Right ventricle myocardium inferior (tissue), 1 donor: ENCODE results near the gene PHC2. TPM values are rescaled to one million over a fixed set of nuclear protein-coding genes. Genes with fewer than 3 reads are reported as not detected.
A peak's percentile ranks its signal among the peaks of the same experiment; 100 is the strongest.

Experiments
- ATAC-seq: fragments of 200-7000 bp; cut with Tn5 transposase; one replicate; pipeline ENCODE4 v1.9.1; 2020; ENCODE audit warnings: mild to moderate bottlenecking, moderate library complexity
- DNase-seq: peaks from one replicate; pipeline ENCODE4 v3.0.0; 2021; ENCODE audit errors: missing footprints
- intact Hi-C: fragments of 100-400 bp; cut with DNase I; formaldehyde crosslinking; loops from one replicate; pipeline ENCODE4 v1.11.0; 2022
- total RNA-seq: library from RNA; stranded (reverse); fragmentation: NEBNext Ultra II Directional; extraction: Animal tissue kit (Norgen Biotek cat#: 25700); gene quantifications from one replicate; pipeline ENCODE4 v1.2.1, GENCODE V29; 2021
- donor health status: DM: no; HTN: yes; CAD: no; lungs with severe emphysema.

The PHC2 gene
- total RNA-seq, 1 donor from 2014 or later, result 102 TPM

DNA sequence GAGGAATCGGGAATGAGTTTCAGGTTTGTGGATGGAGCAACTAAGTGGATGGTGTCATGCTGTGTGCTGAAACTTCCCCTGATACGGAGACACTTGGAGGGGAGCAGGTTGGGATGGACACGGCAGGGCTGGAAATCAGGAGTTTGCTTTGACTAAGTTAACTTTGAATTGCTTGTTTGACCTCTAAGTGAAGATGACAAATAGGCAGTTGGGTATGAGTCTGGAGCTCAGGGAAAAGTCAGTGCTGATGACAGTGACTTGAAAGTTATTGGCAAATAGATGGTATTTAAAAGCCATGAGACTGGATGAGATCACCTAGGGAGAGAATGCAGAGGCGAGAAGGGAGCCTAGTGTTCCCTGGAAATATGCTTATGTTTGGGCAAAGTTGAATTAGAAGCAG lies 28.8 kb upstream of the PHC2 start:
- intact Hi-C loops, result loop anchor here (2.0 kb wide), 1 partner anchor 89 kb away; no protein-coding TSS in a partner anchor
- ATAC-seq (no peak), DNase-seq (no peak)

DNA sequence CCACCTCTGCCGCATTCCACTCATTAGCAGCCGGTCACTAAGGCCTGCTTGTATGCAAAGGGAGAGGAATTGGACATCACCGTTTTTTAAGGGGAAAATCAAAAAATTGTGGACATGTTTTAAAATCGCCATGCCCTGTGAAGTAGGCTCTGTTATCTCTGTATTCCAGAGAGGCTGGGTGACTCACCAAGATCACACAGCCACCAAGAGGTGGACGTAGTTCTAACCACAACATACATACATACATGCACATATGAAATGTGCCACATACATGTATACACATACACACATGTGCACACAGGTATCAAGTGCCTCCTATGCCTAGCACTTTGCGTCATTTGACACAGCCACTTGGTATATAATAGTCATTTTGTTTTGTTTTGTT lies 25.6 kb upstream of the PHC2 start:
- ATAC-seq (no peak), DNase-seq (no peak)
- intact Hi-C loops, result no loop called here

DNA sequence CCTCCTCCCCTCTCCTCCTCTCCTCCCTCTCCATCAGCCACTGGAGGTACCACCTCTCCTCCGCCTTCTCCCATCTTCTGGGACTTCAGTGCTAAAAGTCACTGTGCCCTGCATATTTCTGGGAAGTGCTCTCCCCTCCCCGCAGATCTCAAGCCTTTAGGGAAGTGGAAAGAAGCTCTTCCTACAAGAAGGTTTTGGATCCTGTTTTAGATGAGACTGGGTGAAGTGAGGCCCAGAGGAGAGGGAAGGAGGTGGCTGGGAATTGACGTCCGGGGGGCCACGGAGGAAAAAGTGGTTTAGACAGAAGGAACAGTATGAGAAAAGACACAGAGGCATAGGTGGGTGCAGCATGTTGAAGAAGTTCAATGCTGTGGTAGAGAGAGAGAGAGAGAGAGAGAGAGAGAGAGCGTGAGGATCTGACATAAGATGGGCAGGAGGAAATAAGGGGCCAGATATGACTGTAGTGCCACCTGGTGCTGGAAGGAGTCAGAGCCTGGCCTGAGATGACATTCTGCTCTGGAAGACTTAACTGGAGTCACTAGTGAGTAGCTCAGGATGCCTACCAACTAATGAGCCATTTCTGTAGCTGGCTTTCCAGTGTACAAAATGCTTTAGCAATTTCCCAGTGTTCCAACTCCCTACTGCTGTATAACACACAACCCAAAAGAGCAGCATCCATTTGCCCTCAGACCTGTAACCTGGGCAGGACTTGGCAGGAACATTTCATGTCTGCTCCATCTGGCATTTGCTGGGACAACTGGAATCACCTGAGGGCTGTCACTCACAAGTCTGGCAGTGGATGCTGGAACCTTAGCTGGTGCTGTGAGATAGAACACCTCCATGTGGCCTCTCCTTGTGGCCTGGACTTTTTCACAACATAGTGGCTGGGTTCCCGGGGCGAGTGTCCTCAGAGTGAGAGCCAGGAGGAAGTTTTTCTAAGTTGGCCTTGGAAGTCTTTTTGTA lies 24.9 kb upstream of the PHC2 start:
- ATAC-seq (peak; percentile 82), DNase-seq (no peak)
- intact Hi-C loops, result no loop called here

DNA sequence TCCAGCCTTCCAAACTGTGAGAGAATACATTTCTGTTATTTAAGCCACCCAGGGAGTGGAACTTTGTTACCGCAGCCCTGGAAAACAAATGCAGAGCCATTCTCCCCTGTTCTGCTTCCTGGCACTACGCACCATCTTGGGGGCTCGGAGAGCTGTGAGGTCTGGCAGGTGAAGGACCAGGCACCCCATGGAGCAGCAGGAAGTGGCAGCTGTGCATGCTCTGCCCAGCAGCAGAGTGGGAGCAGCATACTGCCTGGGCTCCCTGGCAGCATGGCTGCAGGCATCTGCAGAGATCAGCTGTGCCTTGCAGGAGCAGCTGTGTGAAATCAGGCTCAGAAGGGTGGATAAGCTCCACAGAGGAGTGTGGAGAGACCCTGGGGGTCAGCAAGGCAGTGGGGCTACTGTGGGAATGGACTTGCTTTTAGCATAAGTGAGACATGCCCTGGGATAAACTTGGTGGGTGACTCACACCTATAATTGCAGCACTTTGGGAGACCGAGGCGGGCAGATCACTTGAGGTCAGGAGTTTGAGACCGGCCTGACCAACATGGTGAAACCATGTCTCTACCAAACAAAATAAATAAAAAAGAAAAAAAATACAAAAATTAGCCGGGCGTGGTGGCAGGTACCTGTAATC lies 23.9 kb upstream of the PHC2 start:
- ATAC-seq (no peak), DNase-seq (no peak)
- intact Hi-C loops, result no loop called here

DNA sequence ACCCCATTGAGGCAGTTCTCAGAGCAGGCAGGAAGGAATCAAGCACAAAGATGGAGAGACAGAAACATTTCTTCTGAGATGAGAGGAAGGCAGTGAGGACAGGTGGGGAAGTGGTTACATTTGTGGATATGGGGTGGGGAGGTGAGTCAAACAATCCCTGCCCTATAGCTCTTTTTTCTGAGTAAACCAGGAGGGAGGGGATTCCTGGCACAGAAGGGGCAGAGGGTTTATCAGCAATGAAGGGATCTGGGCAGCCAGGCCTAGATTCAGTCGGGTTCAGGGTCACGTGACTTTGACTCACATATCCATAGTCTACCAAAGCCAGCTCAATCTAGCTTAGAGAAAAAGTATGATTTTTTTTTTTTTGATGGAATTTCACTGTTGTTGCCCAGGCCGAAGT lies 15.7 kb upstream of the PHC2 start:
- intact Hi-C loops, result no loop called here
- no peak for ATAC-seq
- no peak for DNase-seq

DNA sequence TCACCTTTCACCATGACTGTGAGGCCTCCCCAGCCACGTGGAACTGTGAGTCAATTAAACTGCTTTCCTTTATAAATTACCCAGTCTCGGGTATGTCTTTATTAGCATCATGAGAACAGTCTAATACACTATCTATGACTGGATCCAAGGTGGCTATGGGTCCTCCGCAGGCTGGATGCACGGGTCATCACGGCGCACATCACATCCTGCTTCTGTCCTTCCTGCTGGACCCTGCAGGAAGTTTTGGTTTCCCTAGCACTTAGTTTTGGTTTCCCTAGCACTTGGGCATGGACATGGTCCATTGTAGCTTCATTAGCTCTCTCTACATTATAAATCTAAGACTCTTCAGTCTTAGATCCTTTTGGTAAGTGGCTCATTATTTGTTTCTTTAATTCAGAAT lies 14.2 kb upstream of the PHC2 start:
- DNase-seq, result no peak
- ATAC-seq, result no peak
- intact Hi-C loops, result no loop called here

DNA sequence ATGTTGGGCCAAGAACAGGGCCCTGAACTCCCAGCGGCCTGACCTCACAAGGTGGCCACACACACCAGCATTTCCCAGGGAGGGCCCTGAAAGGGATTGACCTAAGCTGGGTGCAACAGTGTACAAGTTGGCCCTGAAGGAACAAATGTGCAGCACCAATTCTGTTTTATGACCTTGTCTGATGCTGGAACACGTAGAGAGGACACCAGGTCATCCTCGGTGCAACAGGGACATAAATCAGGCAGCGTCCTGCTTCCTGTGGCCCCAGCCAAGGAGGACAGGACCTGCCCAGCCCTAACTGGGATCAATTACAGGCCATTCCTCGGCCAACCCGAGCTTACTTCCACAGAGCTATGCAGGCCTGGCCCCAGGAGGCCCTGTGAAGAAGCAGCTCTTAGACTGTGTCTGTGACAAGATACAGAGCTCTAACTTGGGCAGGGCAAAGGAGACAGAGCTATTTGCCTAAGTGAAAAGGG lies 12.8 kb upstream of the PHC2 start:
- DNase-seq, result peak; percentile 60
- intact Hi-C loops, result no loop called here
- peak; percentile 50 for ATAC-seq

DNA sequence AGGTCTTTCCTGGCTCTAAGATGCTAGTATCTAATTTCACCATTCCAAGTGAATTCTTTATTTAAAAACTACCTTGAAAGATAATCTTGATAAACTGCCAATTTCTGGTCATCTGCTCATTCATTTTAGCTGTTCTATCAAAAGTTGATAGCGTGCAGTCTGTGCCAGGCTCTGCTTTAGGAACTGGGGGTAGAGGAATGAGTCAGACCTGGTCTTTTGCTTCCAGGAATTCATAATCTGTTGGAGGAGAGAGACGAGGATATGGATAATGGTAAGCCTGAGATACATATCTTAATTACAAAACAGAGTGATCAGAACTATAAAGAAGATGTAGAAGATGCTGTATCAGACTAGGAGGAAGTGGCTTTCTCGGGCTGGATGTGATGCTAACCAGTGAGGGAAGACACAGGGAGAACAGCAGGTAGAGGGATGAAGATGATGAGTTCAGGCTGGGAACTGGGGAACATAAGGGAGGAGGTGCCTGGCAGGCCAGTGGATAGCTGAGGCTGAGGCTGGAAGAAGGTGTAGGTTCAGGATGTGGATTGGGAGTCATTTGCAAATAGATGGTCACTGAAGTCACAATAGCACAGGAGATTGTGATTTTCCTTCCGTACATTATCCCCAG lies 12.3 kb upstream of the PHC2 start:
- intact Hi-C loops, result no loop called here
- ATAC-seq (peak; percentile 8), DNase-seq (no peak)

DNA sequence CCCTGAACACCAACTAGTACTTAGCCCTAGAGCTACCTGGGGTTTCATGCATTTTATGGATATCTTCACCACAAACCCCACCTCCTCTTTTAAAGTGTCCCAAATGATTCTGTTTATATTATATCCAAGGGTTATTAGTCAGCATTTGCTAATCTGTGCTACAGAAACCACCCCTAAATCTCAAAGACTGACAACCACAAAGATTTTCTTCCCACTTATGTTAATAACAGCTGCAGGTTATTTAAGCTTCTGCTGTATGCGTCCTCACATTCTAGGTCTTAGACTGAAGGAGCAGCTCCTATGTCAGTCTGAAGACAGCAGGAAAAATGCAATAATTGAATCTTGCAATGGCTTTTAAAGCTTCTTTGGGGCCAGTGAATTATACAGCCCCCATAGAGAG lies 11.2 kb upstream of the PHC2 start:
- ATAC-seq, result no peak
- DNase-seq, result no peak
- intact Hi-C loops, result no loop called here

DNA sequence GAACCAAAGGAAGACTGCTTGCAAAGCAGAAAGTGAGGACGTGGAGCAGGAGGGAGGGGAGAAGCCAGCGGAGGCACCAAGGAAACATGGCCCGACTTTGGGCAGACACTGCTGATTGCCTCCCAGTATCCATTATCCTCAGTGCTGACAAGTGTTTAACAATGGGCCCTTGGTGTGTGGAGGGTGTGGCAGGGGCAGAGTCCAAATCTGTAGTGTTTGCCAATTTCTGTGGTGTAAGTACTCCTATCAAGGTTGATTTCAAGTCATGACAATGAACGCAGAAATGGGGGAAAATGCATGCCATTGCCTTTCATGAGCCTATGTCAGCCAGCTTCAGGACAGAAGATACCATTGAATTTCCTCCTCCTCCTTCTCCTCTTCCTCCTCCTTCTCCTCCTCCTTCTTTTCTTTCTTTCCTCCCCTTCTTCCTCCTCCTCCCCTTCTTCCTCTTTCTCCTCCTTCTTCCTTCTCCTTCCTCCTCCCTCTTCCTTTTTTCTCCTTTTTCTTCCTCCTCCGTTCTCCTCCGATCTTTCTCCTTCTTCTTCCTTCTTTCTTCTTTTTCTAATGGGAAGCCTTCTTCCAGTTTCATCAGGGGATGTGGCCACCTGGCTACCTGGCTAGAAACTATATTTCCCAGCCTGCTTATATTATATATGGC lies 10.3 kb upstream of the PHC2 start:
- DNase-seq (no peak), ATAC-seq (no peak)
- intact Hi-C loops, result no loop called here

DNA sequence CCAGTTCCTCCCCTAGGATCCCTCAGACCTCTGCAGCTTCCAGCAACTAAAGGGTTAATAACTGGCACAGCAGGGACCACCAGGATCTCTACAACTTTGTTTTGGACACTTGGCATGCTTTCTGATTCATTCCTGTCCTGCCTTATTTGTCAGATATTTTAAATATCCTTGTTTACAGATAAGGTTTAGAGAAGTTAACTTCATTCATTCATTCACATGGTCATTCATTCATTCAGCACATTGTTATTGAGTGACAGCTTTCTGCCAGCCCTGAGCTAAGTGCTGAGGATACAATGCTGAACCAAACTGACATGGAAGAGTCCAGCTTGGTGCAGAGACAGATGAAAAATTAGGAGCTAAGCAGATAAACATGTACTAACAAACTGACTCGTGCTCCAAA lies 8.8 kb upstream of the PHC2 start:
- ATAC-seq (no peak), DNase-seq (no peak)
- intact Hi-C loops, result no loop called here

DNA sequence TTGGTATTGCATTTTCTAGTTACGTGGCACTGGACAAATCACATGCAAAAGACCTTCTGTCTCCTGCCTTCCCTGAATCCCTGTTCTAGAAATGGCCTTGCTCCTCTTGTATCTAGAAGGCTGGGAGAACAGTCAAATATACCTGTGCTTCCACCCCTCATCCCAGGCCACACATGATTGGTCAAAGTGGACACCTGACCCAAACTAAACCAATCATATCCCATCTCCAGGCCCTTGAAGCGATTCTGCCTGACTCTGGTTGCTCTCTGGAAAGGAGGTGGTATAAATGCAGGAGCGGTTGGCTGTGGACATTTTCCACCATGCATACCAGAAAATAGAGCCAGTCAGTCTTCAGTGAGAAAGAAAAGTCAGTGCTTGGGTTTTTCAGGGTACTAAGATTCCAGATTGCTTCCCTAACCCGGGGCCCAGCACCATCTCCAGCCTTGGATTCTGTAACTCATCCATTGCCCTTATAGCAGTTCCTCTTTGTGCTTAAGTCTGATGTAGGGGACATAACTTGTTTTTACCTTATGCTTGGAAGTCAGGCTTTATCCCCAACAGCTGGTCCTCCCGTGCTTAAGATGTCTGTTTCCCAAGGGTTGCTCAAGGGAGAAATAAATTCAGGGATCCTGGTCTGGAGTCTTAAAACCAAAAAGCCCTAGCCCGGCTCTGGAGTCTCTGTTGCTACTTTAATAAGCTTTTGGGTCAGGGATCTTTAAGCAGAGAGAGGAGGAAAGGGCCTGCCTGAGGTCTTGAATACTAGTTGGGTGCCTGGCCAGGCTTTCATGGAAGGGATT lies 7.7 kb upstream of the PHC2 start:
- no peak for DNase-seq
- ATAC-seq, result no peak
- intact Hi-C loops, result no loop called here

DNA sequence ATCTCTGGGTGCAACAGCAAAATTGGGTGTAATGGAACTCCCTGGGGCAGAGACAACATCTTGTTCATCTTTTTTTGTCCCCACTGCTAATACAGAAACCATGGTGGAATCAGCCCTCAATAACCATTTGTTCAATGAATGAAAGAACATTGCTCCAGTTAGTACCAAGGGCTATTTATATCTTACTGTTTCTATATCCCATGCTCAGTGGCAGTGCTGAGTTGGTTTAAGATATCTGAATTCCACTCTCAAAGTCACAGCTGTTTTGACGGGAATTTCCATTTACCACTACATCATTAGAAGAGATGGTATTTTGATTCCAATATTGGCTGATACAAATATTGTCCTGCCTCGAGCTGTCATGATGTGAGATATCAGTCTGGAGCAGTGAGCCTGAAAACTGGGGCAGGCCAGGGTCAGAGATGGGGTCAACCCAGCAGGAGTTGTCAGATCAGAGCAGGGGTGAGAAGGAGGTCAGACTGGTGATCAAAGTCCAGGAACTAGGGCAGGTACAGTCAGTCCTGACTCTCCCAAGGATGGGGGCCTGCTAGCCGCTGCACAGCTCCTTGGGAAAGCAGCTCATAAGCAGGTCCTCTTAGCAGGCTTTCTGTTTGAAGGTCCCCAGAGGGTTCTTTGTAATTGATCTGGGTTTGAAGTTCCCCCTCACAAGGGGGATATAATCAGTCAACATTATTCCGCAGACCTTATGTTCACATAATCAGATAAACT lies 5.8 kb upstream of the PHC2 start:
- intact Hi-C loops, result no loop called here
- DNase-seq (no peak), ATAC-seq (peak; percentile 37)

DNA sequence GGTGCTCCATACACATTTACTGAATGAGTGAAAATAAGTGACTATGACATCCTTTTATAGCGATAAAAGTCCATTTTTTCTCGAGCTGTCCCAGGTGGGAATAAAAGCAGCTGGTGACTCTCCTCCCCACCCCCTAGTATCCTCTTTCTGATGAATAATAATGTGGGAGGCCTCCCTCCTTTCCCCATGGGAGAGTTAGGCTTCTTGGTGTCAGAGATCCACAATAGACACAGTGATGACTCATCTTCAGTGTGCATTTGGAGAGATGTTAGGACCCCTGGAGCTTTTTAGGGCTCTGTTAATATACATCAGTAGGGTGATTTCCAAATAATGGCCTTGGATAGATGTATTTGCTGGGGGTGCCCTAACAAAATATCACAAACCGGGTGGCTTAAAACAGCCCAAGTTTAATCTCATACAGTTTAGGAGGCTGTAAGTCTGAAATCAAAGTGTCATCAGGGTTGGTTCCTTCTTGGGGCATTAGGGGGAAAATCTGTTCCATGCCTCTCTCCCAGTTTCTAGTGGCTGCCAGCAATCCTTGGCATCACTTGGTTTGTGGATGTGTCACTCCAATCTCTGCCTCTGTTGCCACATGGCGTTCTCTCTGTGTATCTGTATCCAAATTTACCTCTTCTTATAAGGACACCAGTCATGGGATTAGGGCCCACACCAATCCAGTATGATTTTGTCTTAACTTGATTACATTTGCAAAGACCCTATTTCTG lies 4.4 kb upstream of the PHC2 start:
- no peak for ATAC-seq
- DNase-seq, result no peak
- intact Hi-C loops, result no loop called here

DNA sequence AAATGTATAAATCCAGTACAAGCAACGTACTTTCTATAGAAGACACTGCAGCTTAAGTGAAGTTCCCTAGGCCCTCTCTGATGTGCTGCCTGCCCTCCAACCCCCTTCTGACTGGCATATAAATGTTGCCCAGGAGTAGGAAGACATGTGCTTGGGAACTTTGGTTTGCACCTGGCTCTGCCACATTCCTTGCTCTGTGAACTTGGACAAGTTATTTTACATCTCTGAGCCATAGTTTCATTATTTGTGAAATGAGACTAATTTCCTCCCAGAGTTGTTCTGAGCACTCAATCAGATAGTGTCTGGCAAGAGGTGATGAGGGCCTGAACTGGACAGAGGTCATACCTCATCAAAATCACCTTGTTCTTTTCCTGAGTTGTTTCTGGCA lies 3.5 kb upstream of the PHC2 start:
- intact Hi-C loops, result no loop called here
- DNase-seq (no peak), ATAC-seq (no peak)

DNA sequence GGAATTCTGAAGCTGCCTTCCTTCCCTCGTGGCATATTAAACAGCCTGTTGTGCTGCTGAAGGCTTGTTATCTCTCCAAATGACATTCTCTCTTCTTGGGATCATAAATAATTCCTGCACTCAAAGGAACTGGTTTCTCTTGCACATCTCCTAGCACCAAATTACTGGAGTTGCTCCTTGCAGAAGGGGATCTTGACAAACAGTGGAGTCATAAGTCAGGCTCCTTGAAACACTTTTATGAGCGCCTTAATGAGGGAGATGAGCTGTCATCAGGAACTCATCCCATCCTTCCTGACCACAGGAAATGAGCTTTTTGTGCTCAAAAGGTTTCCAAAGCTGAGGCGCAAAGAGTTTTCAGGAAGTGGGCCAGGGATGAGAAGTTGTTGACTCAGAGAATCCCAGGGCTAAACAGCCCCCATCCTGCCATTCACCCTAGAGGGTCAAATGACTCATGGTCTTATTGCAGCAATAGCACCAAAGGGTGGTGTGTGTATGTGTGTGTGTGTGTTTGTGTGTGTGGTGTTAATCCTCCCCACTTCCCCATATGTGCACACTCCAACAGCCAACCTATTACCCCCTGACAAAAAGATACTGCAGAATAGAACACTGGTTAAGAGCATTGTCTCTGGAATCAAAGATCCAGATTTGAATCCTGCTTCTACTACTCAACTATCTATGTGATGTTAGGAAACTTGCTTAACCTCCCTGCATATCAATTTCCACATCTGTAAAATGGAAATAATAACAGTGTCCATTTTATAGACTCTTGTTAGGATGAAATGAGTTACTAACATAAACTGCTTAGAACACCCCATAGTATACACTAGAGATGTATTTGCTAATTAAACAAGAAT lies 2.8 kb upstream of the PHC2 start:
- DNase-seq, result peak; percentile 56
- ATAC-seq, result no peak
- intact Hi-C loops, result no loop called here
